Measurements from ENCODE around the gene NAGPA.

Gene NAGPA

GRCh38 chr16:5002699-5003143, 31.0 kb downstream of the NAGPA start:
- no peaks in the 10 kb centered on the region for H3K9me3 ChIP-seq (ENCODE audit: severe bottlenecking)
- no peaks in the 10 kb centered on the region for H3K36me3 ChIP-seq (ENCODE audit: low read depth)
- peaks cover 2% of the 10 kb centered on the region for H3K27me3 ChIP-seq (ENCODE audit: insufficient read depth, poor library complexity, severe bottlenecking)
- ATAC-seq (ENCODE audit: low read depth) (no peak), DNase-seq (ENCODE audit: low spot score) (no peak)
- no peaks in the 10 kb centered on the region for H3K4me1 ChIP-seq (ENCODE audit: insufficient read depth, poor library complexity, severe bottlenecking)
- no peak overlapping the region for H3K4me3 ChIP-seq (ENCODE audit: severe bottlenecking)
- TF ChIP-seq CTCF (IDR thresholded peaks at IDR 0.05; ENCODE audit: poor library complexity, severe bottlenecking): no peak
- H3K27ac ChIP-seq (ENCODE audit: poor library complexity, severe bottlenecking): no peak overlapping the region

- no peak for TF ChIP-seq CTCF (IDR thresholded peaks at IDR 0.05; ENCODE audit: poor library complexity, severe bottlenecking)
- Histone ChIP-seq H3K36me3 (ENCODE audit: low read depth) (no peaks in the 10 kb centered on the region), H3K4me1 (ENCODE audit: insufficient read depth, poor library complexity, severe bottlenecking) (no peaks in the 10 kb centered on the region), H3K4me3 (ENCODE audit: severe bottlenecking) (no peak overlapping the region), H3K27ac (ENCODE audit: poor library complexity, severe bottlenecking) (no peak overlapping the region), H3K27me3 (ENCODE audit: insufficient read depth, poor library complexity, severe bottlenecking) (peaks cover 2% of the 10 kb centered on the region), H3K9me3 (ENCODE audit: severe bottlenecking) (no peaks in the 10 kb centered on the region)
- ATAC-seq (ENCODE audit: low read depth) (no peak), DNase-seq (ENCODE audit: low spot score) (no peak)
These were observed 31.7 kb downstream of the NAGPA start for GRCh38 chr16:5001986-5002385.

- Histone ChIP-seq H3K27ac (ENCODE audit: poor library complexity, severe bottlenecking) (no peak overlapping the region), H3K4me1 (ENCODE audit: insufficient read depth, poor library complexity, severe bottlenecking) (no peaks in the 10 kb centered on the region), H3K36me3 (ENCODE audit: low read depth) (no peaks in the 10 kb centered on the region), H3K9me3 (ENCODE audit: severe bottlenecking) (no peaks in the 10 kb centered on the region), H3K27me3 (ENCODE audit: insufficient read depth, poor library complexity, severe bottlenecking) (peaks cover 2% of the 10 kb centered on the region), H3K4me3 (ENCODE audit: severe bottlenecking) (no peak overlapping the region)
- ATAC-seq (ENCODE audit: low read depth): no peak
- no peak for TF ChIP-seq CTCF (IDR thresholded peaks at IDR 0.05; ENCODE audit: poor library complexity, severe bottlenecking)
- no peak for DNase-seq (ENCODE audit: low spot score)
These were observed 32.2 kb downstream of the NAGPA start for GRCh38 chr16:5001571-5001970.

- H3K9me3 ChIP-seq (ENCODE audit: severe bottlenecking): no peaks in the 10 kb centered on the region
- no peaks in the 10 kb centered on the region for H3K4me1 ChIP-seq (ENCODE audit: insufficient read depth, poor library complexity, severe bottlenecking)
- no peak overlapping the region for H3K27ac ChIP-seq (ENCODE audit: poor library complexity, severe bottlenecking)
- ATAC-seq (ENCODE audit: low read depth) (no peak), DNase-seq (ENCODE audit: low spot score) (no peak)
- H3K36me3 ChIP-seq (ENCODE audit: low read depth): no peaks in the 10 kb centered on the region
- peaks cover 2% of the 10 kb centered on the region for H3K27me3 ChIP-seq (ENCODE audit: insufficient read depth, poor library complexity, severe bottlenecking)
- no peak overlapping the region for H3K4me3 ChIP-seq (ENCODE audit: severe bottlenecking)
- TF ChIP-seq CTCF (IDR thresholded peaks at IDR 0.05; ENCODE audit: poor library complexity, severe bottlenecking): no peak
These were observed 33.1 kb downstream of the NAGPA start for GRCh38 chr16:5000573-5001001.

GRCh38 chr16:4994719-4995434, 38.9 kb downstream of the NAGPA start:
- TF ChIP-seq CTCF (IDR thresholded peaks at IDR 0.05; ENCODE audit: poor library complexity, severe bottlenecking): no peak
- no peaks in the 10 kb centered on the region for H3K27me3 ChIP-seq (ENCODE audit: insufficient read depth, poor library complexity, severe bottlenecking)
- no peaks in the 10 kb centered on the region for H3K4me1 ChIP-seq (ENCODE audit: insufficient read depth, poor library complexity, severe bottlenecking)
- DNase-seq (ENCODE audit: low spot score) (no peak), ATAC-seq (ENCODE audit: low read depth) (no peak)
- H3K4me3 ChIP-seq (ENCODE audit: severe bottlenecking): no peak overlapping the region
- no peak overlapping the region for H3K27ac ChIP-seq (ENCODE audit: poor library complexity, severe bottlenecking)
- no peaks in the 10 kb centered on the region for H3K9me3 ChIP-seq (ENCODE audit: severe bottlenecking)
- no peaks in the 10 kb centered on the region for H3K36me3 ChIP-seq (ENCODE audit: low read depth)

Measured in RWPE2 (cell line).